NCI-H2029 treated with DMSO at 0.1 percent for 48 hours (cell line): ENCODE measurements around the gene CTNNBL1.

Source experiments
- DNase-seq: peaks from one replicate; lab custom pipeline; 2025; lab: John Stamatoyannopoulos, UW

Gene CTNNBL1

GRCh38 chr20:37741570-37741969 is 47.7 kb downstream of the CTNNBL1 start:
- no peak for DNase-seq

GRCh38 chr20:37742131-37742530 is 48.3 kb downstream of the CTNNBL1 start:
- no peak for DNase-seq

GRCh38 chr20:37744347-37744746 is 50.5 kb downstream of the CTNNBL1 start:
- no peak for DNase-seq

GRCh38 chr20:37745553-37745952 is 51.7 kb downstream of the CTNNBL1 start:
- no peak for DNase-seq

- no peak for DNase-seq
These were observed 54.2 kb downstream of the CTNNBL1 start for GRCh38 chr20:37748015-37748414.

GRCh38 chr20:37749218-37749617 is 55.4 kb downstream of the CTNNBL1 start:
- no peak for DNase-seq

GRCh38 chr20:37749620-37750403 is 56.0 kb downstream of the CTNNBL1 start:
- DNase-seq: no peak

GRCh38 chr20:37755665-37756064 is 61.8 kb downstream of the CTNNBL1 start:
- no peak for DNase-seq

- DNase-seq: no peak
These were observed 62.4 kb downstream of the CTNNBL1 start for GRCh38 chr20:37756234-37756633.

- DNase-seq: no peak
These were observed 63.7 kb downstream of the CTNNBL1 start for GRCh38 chr20:37757550-37757949.

GRCh38 chr20:37758332-37758731 is 64.5 kb downstream of the CTNNBL1 start:
- DNase-seq: no peak

GRCh38 chr20:37759052-37759553 is 65.3 kb downstream of the CTNNBL1 start:
- no peak for DNase-seq

GRCh38 chr20:37759761-37760209 is 66.0 kb downstream of the CTNNBL1 start:
- DNase-seq: no peak

- no peak for DNase-seq
These were observed 66.5 kb downstream of the CTNNBL1 start for GRCh38 chr20:37760322-37760721.

GRCh38 chr20:37762716-37763485 is 69.1 kb downstream of the CTNNBL1 start:
- no peak for DNase-seq

GRCh38 chr20:37764333-37764935 is 70.6 kb downstream of the CTNNBL1 start:
- DNase-seq: no peak

GRCh38 chr20:37770908-37771307 is 77.1 kb downstream of the CTNNBL1 start:
- DNase-seq: no peak

- DNase-seq: no peak
These were observed 79.5 kb downstream of the CTNNBL1 start for GRCh38 chr20:37773291-37773826.

GRCh38 chr20:37774156-37774555 is 80.3 kb downstream of the CTNNBL1 start:
- DNase-seq: no peak

GRCh38 chr20:37775200-37775599 is 81.4 kb downstream of the CTNNBL1 start:
- DNase-seq: no peak

- DNase-seq: no peak
These were observed 82.2 kb downstream of the CTNNBL1 start for GRCh38 chr20:37776049-37776448.

- DNase-seq: no peak
These were observed 82.7 kb downstream of the CTNNBL1 start for GRCh38 chr20:37776526-37776925.
